GM19455 (cell line): ENCODE measurements around the gene STK24.
"Not testable (repeated sequence)": the region's sequence is repeated elsewhere in the genome, so short reads cannot be mapped to it uniquely, and the experiment has no call there.

Experiments
- ATAC-seq: cut with Tn5 transposase; IDR thresholded peaks from one replicate; pipeline ENCODE4 v1.9.1; 2021; ENCODE audit not compliant: unreplicated experiment

STK24 gene

GRCh38 chr13:98582947-98583346, 6.0 kb upstream of the STK24 start:
- no peak for ATAC-seq

DNA sequence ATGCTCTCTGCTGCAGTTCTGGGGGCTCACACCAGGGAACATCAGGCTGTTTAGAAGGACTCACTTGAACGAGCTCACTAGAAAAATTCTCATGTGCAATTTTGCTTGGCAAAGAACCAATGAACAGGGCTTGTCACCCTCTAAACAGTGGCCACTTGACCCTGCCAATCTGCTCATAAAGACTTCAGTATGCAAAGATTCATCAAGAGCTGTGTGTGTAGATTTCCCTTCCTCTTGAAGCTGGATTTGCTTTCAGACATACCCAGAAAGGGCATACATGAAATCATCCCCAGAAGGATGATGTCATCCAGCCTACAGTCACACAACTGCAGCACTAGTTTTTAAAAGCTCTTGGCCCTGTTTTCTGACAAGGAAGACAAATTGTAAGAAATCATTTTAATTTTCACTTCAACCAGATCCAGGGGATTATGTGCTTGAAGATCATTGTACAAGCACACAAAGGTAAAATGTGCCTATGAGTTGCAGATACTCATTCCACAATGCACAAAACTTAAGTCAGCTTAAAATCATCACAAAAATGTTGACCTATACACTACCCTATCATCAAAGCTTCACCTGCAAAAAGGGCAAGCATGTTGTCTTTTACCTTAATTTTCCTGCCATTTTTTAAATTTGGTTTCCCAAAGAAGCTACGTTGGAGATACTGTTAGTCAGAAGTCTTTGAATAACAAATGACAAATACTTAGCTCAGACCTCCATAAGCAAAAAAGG, 5.2 kb upstream of the STK24 start:
- ATAC-seq: no peak

DNA sequence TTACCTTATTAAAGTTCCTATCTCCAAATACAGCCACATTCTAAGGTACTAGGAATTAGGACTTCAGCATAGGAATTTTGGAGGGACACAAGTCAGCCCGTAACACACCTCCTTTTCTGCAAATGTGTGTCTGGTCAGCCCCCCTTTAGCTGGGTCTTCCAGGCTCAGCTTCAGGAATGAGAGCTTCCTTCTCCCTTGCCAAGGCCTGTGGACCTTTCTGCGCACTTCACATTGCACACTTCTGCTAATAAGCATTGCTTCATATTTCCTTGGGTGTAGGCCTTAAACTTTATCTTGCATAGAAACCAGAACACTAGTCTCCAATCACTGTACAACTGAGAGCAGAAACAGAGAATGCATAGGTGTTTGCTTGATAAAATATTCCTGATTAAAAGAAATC, 4.5 kb upstream of the STK24 start:
- ATAC-seq: no peak

DNA sequence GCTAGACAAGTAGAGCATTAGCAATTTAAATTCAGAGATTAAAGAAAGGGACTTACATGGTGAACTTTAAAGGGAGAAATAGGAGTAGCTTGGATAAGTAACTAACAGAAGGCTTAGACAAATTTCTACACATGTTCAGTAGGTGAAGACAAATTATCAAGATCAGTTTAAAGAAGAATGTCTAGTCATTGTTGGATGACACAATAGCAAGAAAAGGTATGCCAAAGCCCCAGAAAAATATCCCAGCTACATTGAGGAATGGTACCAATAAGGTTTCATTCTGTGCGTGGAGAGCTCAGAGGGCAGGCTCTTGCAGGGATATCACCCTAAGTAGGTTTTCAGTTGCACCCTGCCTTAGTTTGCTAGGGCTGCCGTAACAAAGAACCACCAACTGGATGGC, 3.5 kb upstream of the STK24 start:
- no peak for ATAC-seq

DNA sequence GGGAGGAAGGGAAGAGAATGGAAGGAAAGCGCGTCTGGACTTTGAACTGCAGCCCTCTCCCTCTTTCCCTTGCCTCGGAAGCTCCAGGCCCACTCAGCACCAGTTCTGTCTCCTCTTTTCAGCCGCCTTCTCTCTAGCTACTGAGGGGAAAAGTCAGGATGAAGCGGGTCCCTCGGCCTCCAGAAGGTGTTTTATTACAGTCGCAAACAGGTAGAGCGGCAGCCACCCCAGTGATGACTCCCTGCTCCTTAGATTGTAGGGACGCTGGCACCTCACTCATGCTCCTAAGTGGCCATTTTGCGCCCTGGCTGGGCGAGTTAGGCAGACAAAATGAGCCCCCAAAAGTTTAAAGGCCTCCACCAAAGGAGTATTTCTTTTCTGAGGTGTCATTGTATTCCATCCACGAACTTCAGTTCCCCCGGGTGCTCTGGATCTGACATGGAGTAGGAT, 954 bp upstream of the STK24 start:
- ATAC-seq: no peak

- peak; percentile 43 for ATAC-seq
Observed at GRCh38 chr13:98576200-98576945, 534 bp downstream of the STK24 start.

GRCh38 chr13:98575904-98576199, 1.1 kb downstream of the STK24 start:
- ATAC-seq: no peak

- ATAC-seq: no peak
Observed at GRCh38 chr13:98575009-98575903, 1.7 kb downstream of the STK24 start.

DNA sequence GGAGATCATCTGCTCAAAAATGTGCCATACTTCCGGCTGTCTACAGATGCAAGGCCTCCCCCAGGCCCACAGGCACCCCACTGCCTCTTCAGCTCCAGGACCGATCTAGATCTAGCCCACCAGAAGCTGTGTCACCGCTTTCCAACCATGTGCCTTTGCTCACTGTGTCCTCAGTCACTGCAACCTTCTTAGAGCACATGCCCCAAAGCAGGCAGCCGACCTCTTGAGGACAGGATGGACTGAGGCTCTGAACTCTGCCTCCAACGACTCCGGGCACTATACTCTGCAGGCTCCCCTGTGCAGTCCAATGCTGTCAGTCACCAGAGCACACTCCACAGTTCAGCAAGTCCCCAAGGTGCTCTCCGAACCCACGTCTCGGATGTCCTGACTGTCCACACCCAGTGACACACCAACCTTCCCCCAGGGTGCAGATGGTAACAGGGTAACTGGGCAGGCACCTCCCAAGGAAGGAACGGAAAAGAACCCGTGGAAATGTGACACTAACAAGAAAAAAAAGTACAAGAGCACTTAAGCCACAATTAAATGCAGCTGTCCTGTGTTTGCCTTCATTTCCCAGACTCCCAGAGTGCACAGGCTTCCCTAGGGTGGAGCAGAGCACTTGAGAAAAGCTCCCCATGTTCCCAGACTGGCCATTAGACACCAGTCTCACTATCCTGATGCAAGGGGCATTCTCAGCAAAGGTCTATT, 4.8 kb downstream of the STK24 start:
- ATAC-seq: no peak

DNA sequence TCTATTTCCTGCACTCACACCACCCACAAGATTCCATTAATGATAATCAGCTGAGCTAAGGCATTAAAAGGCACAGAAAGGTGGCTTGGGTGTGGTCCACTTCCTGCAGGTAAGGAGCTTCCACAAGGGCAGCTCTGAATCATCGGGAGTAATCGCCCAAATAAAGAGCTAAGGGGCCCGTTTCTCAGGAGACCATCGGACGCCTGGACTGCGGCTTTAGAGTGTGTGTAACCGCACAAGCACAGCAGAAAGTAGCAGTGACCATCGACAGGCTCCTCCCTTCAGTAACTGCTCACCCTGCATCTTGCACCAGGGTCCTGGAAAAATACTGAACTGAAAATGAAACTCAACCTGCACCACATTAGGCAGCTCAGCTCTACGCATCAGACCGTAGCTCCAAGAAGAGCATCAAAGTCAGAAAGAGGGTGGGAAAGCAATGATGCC, 6.0 kb downstream of the STK24 start:
- peak; percentile 85 for ATAC-seq

- not testable (repeated sequence) for ATAC-seq
Observed at GRCh38 chr13:98569494-98570367, 7.2 kb downstream of the STK24 start.

GRCh38 chr13:98568918-98569317, 8.0 kb downstream of the STK24 start:
- ATAC-seq: no peak

- no peak for ATAC-seq
Observed at GRCh38 chr13:98567140-98567539, 9.8 kb downstream of the STK24 start.

DNA sequence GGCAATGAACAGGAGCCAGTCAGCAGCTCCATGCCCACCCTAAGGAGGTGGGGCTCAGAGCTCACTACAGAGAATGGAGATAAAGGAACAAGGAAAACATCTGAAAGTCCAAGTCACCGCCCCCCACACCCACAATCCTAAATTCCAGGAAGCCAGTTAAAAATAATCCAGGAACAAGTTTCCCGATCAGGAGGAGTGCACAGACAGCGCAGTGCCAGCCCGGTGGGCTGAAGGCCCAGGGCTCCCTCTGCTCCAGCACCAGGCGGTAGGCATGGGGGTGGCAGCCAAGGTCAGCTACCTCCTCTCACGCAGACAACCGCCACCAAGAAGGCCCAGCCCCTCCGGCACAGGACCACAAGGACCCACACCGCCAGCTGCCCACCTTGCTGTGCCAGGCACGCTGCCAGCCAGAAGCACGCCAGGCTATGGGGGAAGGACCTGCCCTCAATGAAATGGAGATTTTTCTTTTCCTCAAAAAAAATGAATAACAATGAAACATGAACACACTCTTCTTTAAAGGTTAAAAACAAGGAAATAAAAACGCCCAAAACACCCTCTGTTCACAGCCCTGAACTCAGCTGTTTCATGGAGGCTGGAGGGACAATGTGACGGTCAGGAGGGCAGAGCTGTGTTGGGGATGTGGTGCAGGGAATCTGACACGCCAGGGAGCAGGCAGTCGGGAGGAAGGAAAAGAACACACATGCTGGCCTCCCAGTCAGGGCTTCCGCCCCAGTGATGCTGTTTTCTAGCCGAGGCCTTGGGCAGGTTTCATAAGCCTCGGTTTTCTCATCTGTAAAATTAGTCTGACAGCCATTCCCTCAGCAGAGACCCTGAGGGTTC, 11.0 kb downstream of the STK24 start:
- no peak for ATAC-seq

DNA sequence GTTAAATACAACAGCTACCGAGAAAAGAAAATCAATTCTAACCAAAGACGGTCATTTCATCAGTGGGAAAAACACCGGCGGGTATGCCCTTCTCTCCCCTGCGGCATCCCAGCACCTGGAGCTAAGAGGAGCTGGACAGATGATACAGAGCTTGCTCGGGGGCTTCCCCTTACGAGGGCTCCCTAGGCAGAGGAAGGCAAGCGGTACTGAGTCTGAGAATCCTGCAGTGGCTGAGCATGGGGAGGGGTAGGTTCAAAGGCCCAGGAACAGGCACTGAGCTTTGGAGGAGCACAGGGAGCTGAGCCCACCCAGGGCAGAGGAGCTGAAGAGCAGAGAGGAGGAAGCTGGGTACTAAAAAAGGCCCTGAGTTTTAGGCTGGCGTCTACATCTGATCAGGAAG, 12.7 kb downstream of the STK24 start:
- ATAC-seq: no peak

- ATAC-seq: no peak
Observed at GRCh38 chr13:98563071-98563470, 13.8 kb downstream of the STK24 start.

DNA sequence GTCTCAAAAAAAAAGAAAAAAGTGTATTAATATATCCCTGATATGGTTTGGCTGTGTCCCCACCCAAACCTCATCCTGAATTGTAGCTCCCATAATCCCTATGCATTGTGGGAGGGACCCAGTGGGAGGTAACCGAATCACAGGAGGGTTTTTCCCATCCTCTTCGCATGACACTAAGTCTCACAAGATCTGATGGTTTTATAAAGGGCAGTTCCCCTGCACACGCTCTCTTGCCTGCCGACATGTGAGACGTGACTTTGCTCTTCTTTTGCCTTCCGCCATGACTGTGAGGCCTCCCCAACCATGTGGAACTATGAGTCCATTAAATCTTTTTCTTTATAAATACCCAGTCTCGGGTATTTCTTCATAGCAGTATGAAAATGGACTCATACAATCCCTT, 17.7 kb downstream of the STK24 start:
- ATAC-seq: no peak

DNA sequence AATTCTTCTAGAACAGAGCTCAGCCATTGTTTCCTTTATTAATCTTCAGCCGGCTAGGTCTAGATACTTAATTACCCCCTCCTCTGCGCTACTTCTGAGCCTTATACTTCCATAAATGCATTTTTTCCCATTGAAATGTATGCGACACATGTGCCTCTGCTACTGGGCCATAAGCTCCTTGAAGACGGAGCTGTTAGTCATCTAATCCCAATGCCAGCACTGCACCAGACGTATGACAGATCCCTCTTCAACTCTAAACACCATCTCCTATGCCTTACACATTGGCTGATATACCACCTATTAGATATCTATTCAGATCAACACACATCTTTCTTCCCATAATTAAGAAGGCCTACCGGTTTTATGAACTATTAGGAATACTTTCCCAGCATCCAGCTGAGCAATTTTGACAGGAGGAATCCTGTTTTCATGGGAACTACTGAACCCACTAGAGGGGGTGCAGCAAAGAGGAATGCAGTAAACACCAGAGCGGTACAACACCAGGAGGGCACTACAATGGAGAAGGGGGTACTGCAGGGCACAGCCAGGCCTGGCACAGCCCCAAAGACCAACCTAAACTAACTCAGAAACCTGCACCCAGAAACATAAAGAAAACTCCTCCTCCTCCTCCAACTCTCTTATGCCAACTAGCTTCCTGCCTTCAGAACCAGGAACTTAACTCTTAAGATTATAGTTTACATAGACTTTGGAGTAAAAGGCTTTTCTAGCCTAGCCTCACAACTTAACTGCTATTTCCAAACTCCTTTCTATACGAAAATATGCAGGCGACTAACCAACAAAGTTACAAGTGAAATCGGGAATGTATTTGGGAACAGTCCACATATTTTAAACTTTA, 18.7 kb downstream of the STK24 start:
- no peak for ATAC-seq
